Ovary (tissue), 9 donors: ENCODE results near the gene SKA2. TPM values are rescaled to one million over a fixed set of nuclear protein-coding genes. Genes with fewer than 3 reads are reported as not detected.

Source experiments
- DNase-seq, 5 donors: peaks; one replicate each; pipeline ENCODE4 v3.0.0-alpha.2; 2019 to 2020
- H3K27ac ChIP-seq, 2 donors: fragments of 200-600 bp; one replicate each; pipeline versions ENCODE4 v1.5.1 to v1.8.0; 2019 to 2022
- H3K27me3 ChIP-seq: fragments of 200-600 bp; one replicate; pipeline ENCODE4 v1.8.0; 2022
- H3K36me3 ChIP-seq: fragments of 200-600 bp; sonication (generic); one replicate; pipeline ENCODE4 v1.5.1; 2019
- H3K4me1 ChIP-seq: one replicate; pipeline ENCODE4 v1.8.1; 2013; ENCODE audit warnings: mild to moderate bottlenecking, moderate library complexity; ENCODE audit not compliant: insufficient read depth
- H3K4me3 ChIP-seq: fragments of 200-600 bp; sonication (generic); one replicate; pipeline ENCODE4 v1.5.1; 2017
- H3K9me3 ChIP-seq, 2 donors: fragments of 200-600 bp in 1 of 2; sonication (generic) in 1 of 2; one replicate each; pipeline versions ENCODE4 v1.5.1 to v1.8.1; 2013 to 2019; ENCODE audit warnings: mild to moderate bottlenecking in 1 of 2, moderate library complexity in 1 of 2
- EP300 ChIP-seq: sonication (generic); formaldehyde crosslinking; IDR thresholded peaks from one replicate; pipeline ENCODE4 v1.6.1; 2017; ENCODE audit warnings: antibody characterized with exemption
- POLR2A ChIP-seq: fragments of 450-650 bp; IDR thresholded peaks from one replicate; pipeline ENCODE4 v1.6.1; 2017; ENCODE audit warnings: antibody characterized with exemption, mild to moderate bottlenecking, moderate library complexity
- WGBS, 3 donors: extraction: QIAGEN DNeasy Blood & Tissue Kit in 1 of 3; methylation state at CpG; one replicate each; pipeline versions ENCODE4 v1.1.5 to v1.1.7; 2013 to 2017; 5-methylcytosine and 5-hydroxymethylcytosine counted together
- intact Hi-C, 4 donors: fragments of 100-400 bp; cut with DNase I; formaldehyde crosslinking; loops; one replicate each; pipeline versions ENCODE4 v1.11.0 to v1.15.1; 2022 to 2023
- polyA plus RNA-seq, 2 donors: library from polyadenylated mRNA; stranded (reverse); fragments of 200-250 nt in 1 of 2; fragments of 350-450 nt in 1 of 2; fragmentation: Illumina TruSeq in 1 of 2; extraction: RNeasy Lipid Tissue Mini Kit (QIAGEN cat#74804) in 1 of 2; gene quantifications; one replicate each; pipeline ENCODE4 v1.2.3, GENCODE V29; 2013 to 2014
- total RNA-seq, 7 donors: library from RNA; depleted of rRNA in 2 of 7; stranded (reverse); fragments of >200 nt in 2 of 7; fragmentation: NEBNext Ultra II Directional in 3 of 7; extraction: Animal tissue kit (Norgen Biotek cat#: 25700) in 3 of 7; gene quantifications; one replicate each; pipeline versions ENCODE4 v1.1.0 to v1.2.4, GENCODE V29; 2016 to 2023
- TF ChIP-seq, protein P1 (sequence below), 3 donors: fragments of 450-650 bp in 2 of 3; fragments of 200-600 bp in 1 of 3; IDR thresholded peaks; one replicate each; pipeline versions ENCODE4 v1.5.1 to v1.8.0; 2016 to 2022; ENCODE audit warnings: antibody characterized with exemption in 3 of 3, mild to moderate bottlenecking in 1 of 3
- donor health status: DM: no; HTN: no; CAD: no; lungs with moderate emphysema.
- donor health status: DM: no; HTN: no; CAD: no.
- donor health status: Bipolar disorder and iron deficiency.
- donor health status: DM: yes; HTN: yes; CAD: no.
- donor health status: DM: no; HTN: no; CAD: no.
- donor health status: DM: yes; HTN: yes; CAD: no.

Gene SKA2
- total and polyA plus RNA-seq, 9 donors, result 15.1 to 50.0 (median 25.5) TPM

GRCh38 chr17:59167571-59168001 is 12.6 kb upstream of the SKA2 start:
- Histone ChIP-seq H3K4me3 (no peak overlapping the region), H3K27me3 (no peaks in the 10 kb centered on the region), H3K9me3 (no peaks in the 10 kb centered on the region), H3K36me3 (no peaks in the 10 kb centered on the region), H3K4me1 (no peaks in the 10 kb centered on the region), H3K27ac (no peak overlapping the region)
- DNase-seq, result no peak
- TF ChIP-seq EP300 (no peak), POLR2A (no peak)
- TF ChIP-seq, protein P1, sequence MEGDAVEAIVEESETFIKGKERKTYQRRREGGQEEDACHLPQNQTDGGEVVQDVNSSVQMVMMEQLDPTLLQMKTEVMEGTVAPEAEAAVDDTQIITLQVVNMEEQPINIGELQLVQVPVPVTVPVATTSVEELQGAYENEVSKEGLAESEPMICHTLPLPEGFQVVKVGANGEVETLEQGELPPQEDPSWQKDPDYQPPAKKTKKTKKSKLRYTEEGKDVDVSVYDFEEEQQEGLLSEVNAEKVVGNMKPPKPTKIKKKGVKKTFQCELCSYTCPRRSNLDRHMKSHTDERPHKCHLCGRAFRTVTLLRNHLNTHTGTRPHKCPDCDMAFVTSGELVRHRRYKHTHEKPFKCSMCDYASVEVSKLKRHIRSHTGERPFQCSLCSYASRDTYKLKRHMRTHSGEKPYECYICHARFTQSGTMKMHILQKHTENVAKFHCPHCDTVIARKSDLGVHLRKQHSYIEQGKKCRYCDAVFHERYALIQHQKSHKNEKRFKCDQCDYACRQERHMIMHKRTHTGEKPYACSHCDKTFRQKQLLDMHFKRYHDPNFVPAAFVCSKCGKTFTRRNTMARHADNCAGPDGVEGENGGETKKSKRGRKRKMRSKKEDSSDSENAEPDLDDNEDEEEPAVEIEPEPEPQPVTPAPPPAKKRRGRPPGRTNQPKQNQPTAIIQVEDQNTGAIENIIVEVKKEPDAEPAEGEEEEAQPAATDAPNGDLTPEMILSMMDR (IDR thresholded peaks at IDR 0.05), result no peak
- intact Hi-C loops, result no loop called here
- WGBS, 3 donors, result 68 to 83% (median 80%) methylated on average over 2 of the region's 2 CpGs

DNA sequence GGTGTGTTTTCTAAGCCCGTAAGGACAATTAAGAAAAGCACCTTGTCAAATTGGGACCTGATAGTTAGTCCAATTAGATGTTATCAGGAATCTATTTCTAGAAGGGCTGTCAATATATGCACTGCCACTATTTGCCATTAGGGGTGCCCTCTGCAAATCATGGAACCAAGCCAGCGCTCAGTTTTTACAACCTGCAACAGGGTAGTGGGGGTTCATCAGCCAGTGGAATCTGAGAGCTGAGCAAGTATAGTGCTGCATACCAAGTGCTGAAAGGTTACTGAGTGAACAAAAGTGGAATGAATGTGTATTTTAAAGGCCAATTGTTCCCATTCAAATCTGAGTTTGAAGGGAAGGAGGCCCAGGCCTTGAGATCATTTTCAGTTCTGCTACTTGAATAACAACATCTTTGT is 11.0 kb upstream of the SKA2 start:
- Histone ChIP-seq H3K9me3 (no peaks in the 10 kb centered on the region), H3K4me1 (no peaks in the 10 kb centered on the region), H3K36me3 (no peaks in the 10 kb centered on the region), H3K27ac (no peak overlapping the region), H3K4me3 (no peak overlapping the region), H3K27me3 (no peaks in the 10 kb centered on the region)
- TF ChIP-seq, protein P1 (IDR thresholded peaks at IDR 0.05), result no peak
- TF ChIP-seq EP300 (no peak), POLR2A (no peak)
- intact Hi-C loops, result no loop called here
- no peak for DNase-seq
- 87 to 92% (median 87%) methylated on average over 2 of the region's 2 CpGs for WGBS, 3 donors

DNA sequence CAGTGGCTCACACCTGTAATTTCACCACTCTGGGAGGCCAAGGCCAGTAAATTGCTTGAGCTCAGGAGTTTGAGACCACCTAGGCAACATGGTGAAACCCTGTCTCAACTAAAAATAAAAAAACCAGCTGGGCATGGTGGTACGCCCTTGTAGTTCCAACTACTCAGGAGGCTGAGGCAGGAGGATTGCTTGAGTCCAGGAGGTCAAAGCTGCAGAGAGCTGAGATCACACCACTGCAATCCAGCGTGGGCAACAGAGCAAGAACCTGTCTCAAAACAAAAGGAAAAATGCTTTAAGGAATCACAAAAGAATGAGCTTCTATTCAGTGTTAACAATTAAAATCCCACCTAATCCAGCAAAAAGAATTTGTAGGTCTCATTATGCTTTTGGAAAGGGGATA is 6.5 kb upstream of the SKA2 start:
- no peaks in the 10 kb centered on the region for H3K9me3 ChIP-seq
- no peak overlapping the region for H3K27ac ChIP-seq
- no peaks in the 10 kb centered on the region for H3K27me3 ChIP-seq
- 95 to 98% (median 97%) methylated on average over 2 of the region's 2 CpGs for WGBS, 3 donors
- no peak for DNase-seq
- TF ChIP-seq, protein P1 (IDR thresholded peaks at IDR 0.05), result no peak
- TF ChIP-seq EP300 (no peak), POLR2A (no peak)
- H3K4me3 ChIP-seq, result no peak overlapping the region
- H3K36me3 ChIP-seq, result no peaks in the 10 kb centered on the region
- H3K4me1 ChIP-seq, result no peaks in the 10 kb centered on the region
- intact Hi-C loops, result no loop called here

- 87 to 92% (median 91%) methylated on average over 9 of the region's 9 CpGs for WGBS, 3 donors
Measured at GRCh38 chr17:59160157-59161025, 5.4 kb upstream of the SKA2 start.

More at GRCh38 chr17:59160157-59161025, 5.4 kb upstream of the SKA2 start:
- TF ChIP-seq EP300 (no peak), POLR2A (no peak)
- TF ChIP-seq, protein P1 (IDR thresholded peaks at IDR 0.05), result no peak
- no peaks in the 10 kb centered on the region for H3K9me3 ChIP-seq
- no peaks in the 10 kb centered on the region for H3K27me3 ChIP-seq
- no peak for DNase-seq
- H3K27ac ChIP-seq, result no peak overlapping the region
- H3K4me1 ChIP-seq, result no peaks in the 10 kb centered on the region
- no peaks in the 10 kb centered on the region for H3K36me3 ChIP-seq
- intact Hi-C loops, result no loop called here
- no peak overlapping the region for H3K4me3 ChIP-seq
